Measurements from ENCODE around the gene VMO1.

GRCh38 chr17:4740025-4740351 is 46.2 kb downstream of the VMO1 start:
- TF ChIP-seq, protein P1, sequence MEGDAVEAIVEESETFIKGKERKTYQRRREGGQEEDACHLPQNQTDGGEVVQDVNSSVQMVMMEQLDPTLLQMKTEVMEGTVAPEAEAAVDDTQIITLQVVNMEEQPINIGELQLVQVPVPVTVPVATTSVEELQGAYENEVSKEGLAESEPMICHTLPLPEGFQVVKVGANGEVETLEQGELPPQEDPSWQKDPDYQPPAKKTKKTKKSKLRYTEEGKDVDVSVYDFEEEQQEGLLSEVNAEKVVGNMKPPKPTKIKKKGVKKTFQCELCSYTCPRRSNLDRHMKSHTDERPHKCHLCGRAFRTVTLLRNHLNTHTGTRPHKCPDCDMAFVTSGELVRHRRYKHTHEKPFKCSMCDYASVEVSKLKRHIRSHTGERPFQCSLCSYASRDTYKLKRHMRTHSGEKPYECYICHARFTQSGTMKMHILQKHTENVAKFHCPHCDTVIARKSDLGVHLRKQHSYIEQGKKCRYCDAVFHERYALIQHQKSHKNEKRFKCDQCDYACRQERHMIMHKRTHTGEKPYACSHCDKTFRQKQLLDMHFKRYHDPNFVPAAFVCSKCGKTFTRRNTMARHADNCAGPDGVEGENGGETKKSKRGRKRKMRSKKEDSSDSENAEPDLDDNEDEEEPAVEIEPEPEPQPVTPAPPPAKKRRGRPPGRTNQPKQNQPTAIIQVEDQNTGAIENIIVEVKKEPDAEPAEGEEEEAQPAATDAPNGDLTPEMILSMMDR (IDR thresholded peaks at IDR 0.05), result no peak
- TF ChIP-seq POLR2A (IDR thresholded peaks at IDR 0.05), result no peak

Data from right lobe of liver (tissue), 4 donors.